ENCODE measurements around the gene SPRR2E. TPM values are rescaled to one million over a fixed set of nuclear protein-coding genes. Genes with fewer than 3 reads are reported as not detected.
"Not testable (repeated sequence)": the region's sequence is repeated elsewhere in the genome, so short reads cannot be mapped to it uniquely, and the experiment has no call there.

SPRR2E gene
- total RNA-seq, 1 donor: not detected

DNA sequence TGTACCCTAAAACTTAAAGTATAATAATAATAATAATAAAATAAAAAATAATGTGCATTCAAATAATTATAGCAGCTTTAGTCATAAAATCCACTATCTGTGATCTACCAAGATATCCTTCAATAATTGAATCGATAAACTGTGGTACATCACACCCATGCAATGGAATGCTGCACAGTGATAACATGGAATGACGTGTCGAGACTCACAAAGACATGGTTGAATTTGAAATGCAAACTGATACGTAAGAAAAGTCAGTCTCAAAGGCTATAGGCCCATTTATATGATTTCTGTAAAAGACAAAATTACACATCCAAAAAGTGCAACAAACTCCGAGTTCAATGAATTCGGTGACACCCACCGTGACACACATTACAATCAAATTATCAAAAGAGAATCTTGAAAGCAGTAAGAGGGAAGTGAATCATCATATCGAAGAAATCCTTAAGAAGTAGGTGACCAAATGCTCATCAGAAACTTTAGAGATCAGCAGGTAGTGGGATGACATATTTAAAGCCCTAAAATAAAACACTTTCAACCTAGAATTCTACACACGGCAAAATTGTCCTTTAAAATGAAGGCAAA lies 5.2 kb upstream of the SPRR2E start:
- H3K9me3 ChIP-seq (ENCODE audit: low read depth, low read length): no peaks in the 10 kb centered on the region
- H3K4me1 ChIP-seq (ENCODE audit: insufficient read depth, low read length): no peaks in the 10 kb centered on the region
- H3K4me3 ChIP-seq (ENCODE audit: low read length): no peak overlapping the region
- H3K27me3 ChIP-seq (ENCODE audit: insufficient read depth, low read length): no peaks in the 10 kb centered on the region

DNA sequence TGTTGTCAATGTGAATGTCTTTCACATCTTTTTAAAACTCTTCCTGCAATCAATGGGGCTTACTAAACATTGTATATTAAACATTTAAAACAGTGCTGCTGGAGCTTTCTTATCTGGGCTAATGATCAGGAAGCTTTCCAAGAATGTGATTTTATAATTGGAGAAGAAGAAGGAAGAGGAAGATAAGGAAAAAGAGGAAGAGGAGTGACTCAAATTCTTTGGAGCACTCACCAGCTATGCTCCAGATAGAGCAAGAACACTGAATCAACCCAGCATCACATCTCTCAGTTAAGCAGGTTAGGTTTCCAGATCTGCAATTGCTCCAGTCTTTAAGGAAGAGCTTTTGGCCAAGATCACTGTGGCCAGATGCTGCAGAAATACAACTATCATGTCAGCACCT lies 1.4 kb upstream of the SPRR2E start:
- Histone ChIP-seq H3K9me3 (ENCODE audit: low read depth, low read length) (no peaks in the 10 kb centered on the region), H3K4me1 (ENCODE audit: insufficient read depth, low read length) (no peaks in the 10 kb centered on the region), H3K27me3 (ENCODE audit: insufficient read depth, low read length) (no peaks in the 10 kb centered on the region), H3K4me3 (ENCODE audit: low read length) (no peak overlapping the region)

DNA sequence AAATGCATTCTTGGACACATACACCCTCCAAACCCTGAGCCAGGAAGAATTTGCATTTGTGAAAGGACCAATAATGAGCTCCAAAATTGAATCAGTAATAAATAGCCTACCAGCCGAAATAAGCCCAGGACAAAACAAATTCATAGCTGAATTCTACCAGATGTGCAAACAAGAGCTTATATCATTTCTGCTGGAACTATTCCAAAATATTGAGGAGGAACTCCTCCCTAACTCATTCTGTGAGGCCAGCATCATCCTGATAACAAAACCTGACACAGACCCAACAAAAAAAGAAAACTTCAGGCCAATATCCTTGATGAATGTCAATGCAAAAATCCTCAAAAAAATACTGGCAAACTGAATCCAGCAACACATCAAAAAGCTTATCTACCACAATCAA lies 6.7 kb downstream of the SPRR2E start:
- Histone ChIP-seq H3K4me3 (ENCODE audit: low read length) (no peak overlapping the region), H3K27me3 (ENCODE audit: insufficient read depth, low read length) (peaks cover 3% of the 10 kb centered on the region), H3K9me3 (ENCODE audit: low read depth, low read length) (no peaks in the 10 kb centered on the region), H3K4me1 (ENCODE audit: insufficient read depth, low read length) (no peaks in the 10 kb centered on the region)

DNA sequence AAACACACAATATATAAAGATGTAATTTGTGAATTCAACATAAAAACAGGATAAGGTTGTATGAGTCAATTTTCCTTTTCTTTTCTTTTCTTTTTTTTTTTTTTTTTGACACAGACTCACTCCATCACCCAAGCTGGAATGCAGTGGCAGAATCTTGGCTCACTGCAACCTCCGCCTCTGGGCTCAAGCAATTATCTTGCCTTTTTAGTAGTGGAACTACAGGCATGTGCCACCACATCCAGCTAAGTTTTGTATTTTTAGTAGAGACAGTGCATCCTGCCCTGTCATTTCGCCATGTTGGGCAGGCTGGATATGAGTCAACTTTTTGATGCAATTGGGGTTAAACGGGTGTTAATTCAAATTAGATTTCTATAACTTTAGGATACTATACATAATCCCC lies 12.6 kb downstream of the SPRR2E start:
- Histone ChIP-seq H3K9me3 (ENCODE audit: low read depth, low read length) (no peaks in the 10 kb centered on the region), H3K27me3 (ENCODE audit: insufficient read depth, low read length) (peaks cover 3% of the 10 kb centered on the region), H3K4me3 (ENCODE audit: low read length) (no peak overlapping the region), H3K4me1 (ENCODE audit: insufficient read depth, low read length) (no peaks in the 10 kb centered on the region)

DNA sequence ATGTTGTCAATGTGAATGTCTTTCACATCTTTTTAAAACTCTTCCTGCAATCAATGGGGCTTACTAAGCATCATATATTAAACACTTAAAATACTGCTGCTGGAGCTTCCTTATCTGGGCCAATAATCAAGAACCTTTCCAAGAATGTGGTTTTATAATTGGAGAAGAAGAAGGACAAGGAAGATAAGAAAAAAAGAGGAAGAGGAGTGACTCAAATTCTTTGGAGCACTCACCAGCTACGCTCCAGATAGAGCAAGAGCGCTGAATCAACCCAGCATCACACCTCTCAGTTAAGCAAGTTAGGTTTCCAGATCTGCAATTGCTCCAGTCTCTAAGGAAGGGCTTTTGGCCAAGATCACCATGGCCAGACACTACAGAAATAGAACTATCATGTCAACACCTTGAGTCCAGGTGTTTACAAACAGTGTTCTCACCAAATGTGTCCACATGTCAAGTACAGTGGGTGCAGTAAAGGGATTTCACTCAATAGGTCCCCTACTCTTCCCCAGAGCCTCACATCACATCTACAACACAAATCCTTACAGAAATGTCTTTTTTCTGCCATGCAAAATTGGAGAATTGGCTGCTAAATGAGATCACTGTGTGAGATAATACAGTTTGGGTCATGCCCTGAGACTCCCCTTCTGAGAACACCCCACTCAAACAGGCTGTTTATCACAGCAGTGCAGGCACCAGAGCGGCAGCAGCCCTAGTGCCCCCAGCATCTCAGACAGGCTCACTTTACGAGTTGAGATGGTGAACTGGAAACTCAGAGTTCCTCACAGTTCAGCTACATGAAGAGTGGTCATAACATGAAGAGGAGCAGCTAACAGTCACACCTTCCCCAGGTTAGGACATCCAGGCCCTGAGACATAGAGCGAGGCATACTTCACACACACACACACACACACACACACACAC lies 21.3 kb downstream of the SPRR2E start:
- H3K27me3 ChIP-seq (ENCODE audit: insufficient read depth, low read length): no peaks in the 10 kb centered on the region

DNA sequence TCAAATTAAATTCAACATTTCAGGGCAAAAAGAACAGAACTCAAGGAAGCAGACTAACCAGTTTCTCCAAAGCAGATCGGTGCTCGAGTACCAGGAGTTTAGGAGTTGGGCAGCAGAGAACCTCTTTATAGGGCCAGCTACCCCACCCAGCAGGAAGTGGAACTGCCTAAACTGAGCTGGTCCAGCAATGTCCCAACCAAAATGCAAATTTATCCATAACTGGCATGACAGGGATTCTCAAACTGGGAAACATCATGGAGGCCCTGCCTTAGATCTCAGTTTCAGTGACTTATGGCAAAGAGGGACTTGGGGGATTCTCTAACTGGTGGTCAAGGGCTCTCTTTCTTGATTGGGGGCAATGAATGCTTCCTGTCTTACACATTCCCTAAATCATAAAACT lies 22.8 kb downstream of the SPRR2E start, which contains the start of gene SPRR2B:
Gene SPRR2B, minus strand, starts transcription at position 101 of the 400 bp plus-strand sequence. CDS start 772 bp downstream, outside the sequence.
- H3K4me3 ChIP-seq (ENCODE audit: low read length): no peak within 1 kb of the TSS
- H3K9me3 ChIP-seq (ENCODE audit: low read depth, low read length): no peaks in the 10 kb centered on the region
- H3K27me3 ChIP-seq (ENCODE audit: insufficient read depth, low read length): peaks cover 2% of the 10 kb centered on the region
- H3K4me1 ChIP-seq (ENCODE audit: insufficient read depth, low read length): no peaks in the 10 kb centered on the region

More for the DNA sequence above, 21.3 kb downstream of the SPRR2E start:
- Histone ChIP-seq H3K4me1 (ENCODE audit: insufficient read depth, low read length) (no peaks in the 10 kb centered on the region), H3K4me3 (ENCODE audit: low read length) (no peak overlapping the region), H3K9me3 (ENCODE audit: low read depth, low read length) (no peaks in the 10 kb centered on the region)

DNA sequence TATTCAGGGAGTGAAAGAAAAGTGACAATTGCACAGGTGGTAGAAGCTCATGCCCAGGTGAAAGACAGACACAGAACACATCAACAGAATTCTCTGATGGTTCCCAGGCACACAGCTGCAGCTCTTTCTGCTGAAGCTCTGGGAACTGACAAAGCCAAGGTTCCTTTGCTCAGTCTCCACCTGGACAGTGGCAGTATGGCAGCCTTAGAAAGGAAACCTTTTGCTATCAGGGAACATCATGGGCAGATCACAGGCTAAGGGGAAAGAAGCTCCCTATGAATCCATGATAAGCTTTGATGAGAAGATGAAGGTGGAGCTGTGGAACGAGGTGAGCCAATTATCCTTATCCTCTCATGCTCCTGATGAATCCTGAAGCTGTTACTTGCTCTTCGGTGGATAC lies 24.1 kb downstream of the SPRR2E start:
- Histone ChIP-seq H3K9me3 (ENCODE audit: low read depth, low read length) (no peaks in the 10 kb centered on the region), H3K4me1 (ENCODE audit: insufficient read depth, low read length) (no peaks in the 10 kb centered on the region), H3K4me3 (ENCODE audit: low read length) (no peak overlapping the region), H3K27me3 (ENCODE audit: insufficient read depth, low read length) (peaks cover 3% of the 10 kb centered on the region)

DNA sequence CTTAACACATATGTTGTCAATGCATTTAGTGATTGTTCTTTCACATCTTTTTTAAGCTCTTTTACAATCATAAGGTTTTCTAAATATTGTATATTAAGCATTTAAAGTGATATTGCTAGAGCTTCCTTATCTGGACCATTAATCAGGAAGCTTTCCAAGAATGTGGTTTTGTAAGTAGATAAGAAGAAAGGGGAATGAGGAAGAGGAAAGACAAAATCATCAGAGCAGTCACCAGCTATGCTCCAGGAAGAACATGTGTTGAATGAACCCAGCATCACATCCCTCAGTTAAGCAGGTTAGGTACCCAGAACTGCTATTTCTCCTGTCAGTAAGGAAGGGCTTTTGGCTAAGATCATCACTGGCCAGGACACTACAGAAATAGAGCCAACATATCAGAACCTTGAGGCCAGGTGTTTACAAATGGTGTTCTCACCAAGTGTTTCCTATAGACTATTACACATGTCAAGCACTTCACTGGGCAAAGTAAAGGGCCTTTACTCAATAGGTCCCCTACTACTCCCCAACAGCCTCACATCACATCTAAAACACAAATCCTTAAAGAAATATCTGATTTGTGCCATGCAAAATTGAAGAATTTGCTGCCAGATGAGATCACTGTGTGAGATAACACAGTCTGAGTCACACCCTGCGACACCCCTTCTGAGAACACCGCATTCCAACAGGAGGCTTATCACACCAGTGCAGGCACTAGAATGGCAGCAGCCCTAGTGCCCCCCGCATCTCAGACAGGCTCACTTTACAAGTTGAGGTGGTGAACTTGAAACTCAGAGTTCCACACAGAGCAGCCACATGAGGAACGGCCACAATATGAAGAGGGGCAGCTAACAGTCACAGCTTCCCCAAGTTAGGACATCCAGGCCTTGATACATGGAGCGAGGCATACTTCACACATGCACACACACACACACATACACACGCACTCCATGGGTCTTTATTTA lies 35.2 kb downstream of the SPRR2E start:
- peaks cover 14% of the 10 kb centered on the region for H3K27me3 ChIP-seq (ENCODE audit: insufficient read depth, low read length)
- H3K4me1 ChIP-seq (ENCODE audit: insufficient read depth, low read length): peaks cover 3% of the 10 kb centered on the region
- H3K4me3 ChIP-seq (ENCODE audit: low read length): no peak overlapping the region
- no peaks in the 10 kb centered on the region for H3K9me3 ChIP-seq (ENCODE audit: low read depth, low read length)

DNA sequence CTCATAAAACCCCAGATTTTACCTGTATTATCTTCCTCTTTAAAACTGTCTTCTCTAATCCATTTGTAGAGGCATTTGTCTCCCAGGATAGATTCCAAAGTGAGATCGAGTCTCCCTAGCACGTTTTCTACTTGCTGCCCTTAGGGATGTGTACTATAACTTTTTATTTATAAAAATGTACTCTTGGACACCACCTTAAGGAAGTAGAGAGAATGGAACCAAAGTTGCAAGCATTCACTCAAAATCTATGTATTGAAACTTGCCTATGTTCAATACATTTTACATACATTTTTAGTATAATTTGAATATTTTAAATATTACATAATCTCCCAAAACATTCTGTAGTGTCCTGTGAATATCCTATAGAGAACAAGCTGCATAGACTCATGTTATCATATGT lies 36.2 kb downstream of the SPRR2E start:
- H3K4me3 ChIP-seq (ENCODE audit: low read length): no peak overlapping the region
- H3K9me3 ChIP-seq (ENCODE audit: low read depth, low read length): no peaks in the 10 kb centered on the region
- H3K27me3 ChIP-seq (ENCODE audit: insufficient read depth, low read length): peaks cover 11% of the 10 kb centered on the region
- H3K4me1 ChIP-seq (ENCODE audit: insufficient read depth, low read length): peaks cover 3% of the 10 kb centered on the region

DNA sequence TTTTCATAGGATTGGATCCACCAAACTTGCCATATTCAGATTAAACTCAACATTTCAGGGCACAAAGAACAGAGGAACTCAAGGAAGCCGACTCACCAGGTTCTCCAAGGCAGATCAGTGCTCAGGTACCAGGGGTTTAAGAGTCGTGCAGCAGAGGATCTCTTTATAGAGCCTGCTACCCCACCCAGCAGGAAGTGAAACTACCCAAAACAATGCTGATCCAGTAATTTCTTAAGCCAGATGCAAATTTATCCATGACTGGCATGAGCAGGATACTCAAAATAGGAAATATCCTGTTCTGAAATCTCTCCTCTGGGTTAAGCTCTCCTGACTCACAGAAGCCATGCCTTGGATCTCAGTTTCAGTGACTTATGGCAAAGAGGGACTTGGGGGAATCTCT lies 37.0 kb downstream of the SPRR2E start, which contains the start of gene SPRR2A:
Gene SPRR2A, minus strand, starts transcription at position 138 of the 400 bp plus-strand sequence. CDS start 777 bp downstream, outside the sequence.
- Histone ChIP-seq H3K9me3 (ENCODE audit: low read depth, low read length) (no peaks in the 10 kb centered on the region), H3K27me3 (ENCODE audit: insufficient read depth, low read length) (peaks cover 11% of the 10 kb centered on the region), H3K4me1 (ENCODE audit: insufficient read depth, low read length) (peaks cover 3% of the 10 kb centered on the region), H3K4me3 (ENCODE audit: low read length) (no peak within 1 kb of the TSS)

DNA sequence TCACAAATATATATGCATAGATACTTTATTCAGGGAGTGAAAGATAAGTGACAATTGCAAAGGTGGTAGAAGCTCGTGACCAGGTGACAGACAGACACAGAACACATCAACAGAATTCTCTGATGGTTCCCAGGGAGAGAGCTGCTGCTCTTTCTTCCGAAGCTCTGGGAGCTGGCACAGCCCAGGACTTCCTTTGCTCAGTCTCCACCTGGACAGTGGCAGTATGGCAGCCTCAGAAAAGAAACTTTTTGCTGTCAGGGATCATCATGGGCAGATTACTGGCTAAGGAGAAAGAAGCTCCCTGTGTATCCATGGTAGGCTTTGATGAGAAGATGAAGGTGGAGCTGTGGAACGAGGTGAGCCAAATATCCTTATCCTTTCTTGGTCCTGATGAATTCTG lies 38.2 kb downstream of the SPRR2E start:
- H3K27me3 ChIP-seq (ENCODE audit: insufficient read depth, low read length): peaks cover 11% of the 10 kb centered on the region
- not testable (repeated sequence) for H3K4me1 ChIP-seq (ENCODE audit: insufficient read depth, low read length); H3K4me3 ChIP-seq (ENCODE audit: low read length); H3K9me3 ChIP-seq (ENCODE audit: low read depth, low read length)

DNA sequence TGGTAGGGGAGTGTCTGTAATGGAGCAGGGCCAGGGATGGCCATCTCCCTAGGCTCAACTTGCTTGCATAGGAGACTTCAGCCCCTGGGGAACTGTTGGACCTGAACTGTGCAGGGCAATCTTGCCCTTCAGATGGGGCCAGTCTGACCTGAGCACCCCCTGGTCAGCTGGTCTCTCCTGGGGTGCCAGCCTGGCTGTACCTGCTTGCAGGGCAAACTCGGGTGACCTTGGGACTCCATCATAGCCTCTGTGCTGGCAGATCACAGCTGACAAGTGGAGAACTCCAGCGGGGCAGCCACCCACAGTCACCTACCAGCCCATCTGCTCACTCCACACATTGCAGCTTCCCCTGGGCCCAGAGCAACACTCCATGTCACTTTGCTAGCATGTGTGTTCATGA lies 45.1 kb downstream of the SPRR2E start:
- peaks cover 6% of the 10 kb centered on the region for H3K27me3 ChIP-seq (ENCODE audit: insufficient read depth, low read length)
- H3K9me3 ChIP-seq (ENCODE audit: low read depth, low read length): no peaks in the 10 kb centered on the region
- no peaks in the 10 kb centered on the region for H3K4me1 ChIP-seq (ENCODE audit: insufficient read depth, low read length)
- H3K4me3 ChIP-seq (ENCODE audit: low read length): no peak overlapping the region

Data from mononuclear cell (primary cell).